HepG2 (cell line): ENCODE results near the gene CTNND2. TPM values are rescaled to one million over a fixed set of nuclear protein-coding genes. Genes with fewer than 3 reads are reported as not detected.

Experiments used
- ATAC-seq: fragments of 200-7000 bp; cut with Tn5 transposase; 3 replicates; pipeline ENCODE4 v1.9.1; 2020; ENCODE audit warnings: mild to moderate bottlenecking, moderate library complexity
- BruUV-seq: library from RNA; stranded (reverse); fragments of 400-500 nt; replicated peaks from 2 replicates; lab custom pipeline; 2021; lab: Mats Ljungman, UMichigan
- CTCF ChIA-PET: fragments of 300-600 bp; formaldehyde crosslinking; extraction: SDS; loops from one replicate; lab custom pipeline; 2021; ENCODE audit warnings: low total read pairs, inconsistent platforms, low intra/inter-chr PET ratio; lab: Yijun Ruan, JAX
- POLR2A ChIA-PET: fragments of 350-600 bp; sonication (Branson Sonifier 250); formaldehyde crosslinking; loops from one replicate; lab custom pipeline; 2020; ENCODE audit warnings: antibody characterized with exemption, inconsistent platforms; lab: Yijun Ruan, JAX
- DNase-seq: peaks from one replicate; pipeline ENCODE4 v3.0.0-alpha.2; 2015; ENCODE audit warnings: low spot score
- FAIRE-seq: peaks from 3 replicates; lab custom pipeline; 2011; peaks lifted over from hg19 to GRCh38; lab: Jason Lieb, UNC
- H2AFZ ChIP-seq: one replicate; pipeline ENCODE4 v1.6.1; 2011; ENCODE audit warnings: low read length, inconsistent platforms
- H3K27ac ChIP-seq: fragments of 300-600 bp; 3 replicates; pipeline ENCODE4 v1.8.0; 2011; ENCODE audit warnings: mixed run types, mild to moderate bottlenecking, mixed read lengths, low read length, inconsistent platforms; ENCODE audit not compliant: insufficient read depth; ENCODE audit errors: extremely low read length
- H3K27me3 ChIP-seq, 2 experiments: fragments of 200-600 bp in 1 of 2; 2 replicates in 1 of 2; 3 replicates in 1 of 2; pipeline versions ENCODE4 v1.6.0 to v1.8.0; 2011; ENCODE audit warnings: low read length in 2 of 2, mild to moderate bottlenecking in 2 of 2, moderate library complexity in 2 of 2, inconsistent platforms in 1 of 2; ENCODE audit not compliant: insufficient read depth in 2 of 2, control insufficient read depth in 1 of 2
- H3K36me3 ChIP-seq, 2 experiments: fragments of 200-600 bp in 1 of 2; replicated peaks in 1 of 2; 2 replicates in 1 of 2; 3 replicates in 1 of 2; pipeline versions ENCODE4 v1.5.1 to v1.8.0; 2011; ENCODE audit warnings: low read length in 2 of 2, inconsistent platforms in 1 of 2; ENCODE audit not compliant: insufficient read depth in 2 of 2, control insufficient read depth in 1 of 2
- H3K4me1 ChIP-seq: 2 replicates; pipeline ENCODE4 v1.5.1; 2012; ENCODE audit warnings: low read length, inconsistent platforms; ENCODE audit not compliant: insufficient read depth
- H3K4me2 ChIP-seq: 2 replicates; pipeline ENCODE4 v1.6.0; 2011; ENCODE audit warnings: low read depth, low read length, inconsistent platforms
- H3K4me3 ChIP-seq, 3 experiments: fragments of 200-600 bp in 1 of 3; sonication (generic), shearing (Covaris generic) in 1 of 3; replicated peaks in 1 of 3; 2 replicates each; pipeline ENCODE4 v1.5.1; 2011 to 2016; ENCODE audit warnings: low read length in 3 of 3, inconsistent platforms in 2 of 3, low read depth in 2 of 3, mild to moderate bottlenecking in 2 of 3, control low read depth in 1 of 3, mixed read lengths in 1 of 3; ENCODE audit not compliant: insufficient read depth in 1 of 3
- H3K79me2 ChIP-seq: one replicate; pipeline ENCODE4 v1.6.1; 2011; ENCODE audit warnings: low read length, inconsistent platforms; ENCODE audit not compliant: insufficient read depth
- H3K9ac ChIP-seq: 2 replicates; pipeline ENCODE4 v1.6.0; 2011; ENCODE audit warnings: mild to moderate bottlenecking, low read depth, low read length, inconsistent platforms; ENCODE audit not compliant: insufficient read depth
- H3K9me3 ChIP-seq: 2 replicates; pipeline ENCODE4 v1.5.1; 2012; ENCODE audit warnings: mild to moderate bottlenecking, low read length
- H4K20me1 ChIP-seq: 2 replicates; pipeline ENCODE4 v1.6.0; 2011; ENCODE audit warnings: inconsistent platforms, mild to moderate bottlenecking, low read length, moderate library complexity; ENCODE audit not compliant: insufficient read depth
- ATF2 ChIP-seq: sonication (generic); formaldehyde crosslinking; IDR thresholded peaks from 2 replicates; pipeline ENCODE4 v1.4.0; 2020; ENCODE audit warnings: missing genetic modification reagents
- ATF5 ChIP-seq: sonication (generic); formaldehyde crosslinking; IDR thresholded peaks from 2 replicates; pipeline ENCODE4 v1.4.0; 2020; ENCODE audit warnings: mild to moderate bottlenecking, low read depth, missing genetic modification reagents
- IRX3 ChIP-seq: sonication (generic); formaldehyde crosslinking; IDR thresholded peaks from 2 replicates; pipeline ENCODE4 v1.8.1; 2023; ENCODE audit warnings: mild to moderate bottlenecking, low read depth, missing genetic modification reagents, borderline replicate concordance
- KLF16 ChIP-seq, 2 experiments: sonication (generic) in 1 of 2; formaldehyde crosslinking in 1 of 2; IDR thresholded peaks; 2 replicates each; pipeline versions ENCODE4 v1.6.1 to v1.8.0; 2016 to 2023; ENCODE audit warnings: missing genetic modification reagents in 2 of 2, missing compliant biosample characterization in 1 of 2
- MIER3 ChIP-seq: IDR thresholded peaks from 2 replicates; pipeline ENCODE4 v1.6.1; 2016; ENCODE audit warnings: missing compliant biosample characterization, borderline replicate concordance
- MTF1 ChIP-seq: sonication (generic); formaldehyde crosslinking; IDR thresholded peaks from 2 replicates; pipeline ENCODE4 v1.5.0; 2020; ENCODE audit warnings: missing genetic modification reagents
- MYNN ChIP-seq: sonication (generic); formaldehyde crosslinking; IDR thresholded peaks from 2 replicates; pipeline ENCODE4 v1.4.0; 2020; ENCODE audit warnings: mild to moderate bottlenecking, low read depth, missing genetic modification reagents
- NAIF1 ChIP-seq: sonication (generic); formaldehyde crosslinking; IDR thresholded peaks from 2 replicates; pipeline ENCODE4 v1.5.0; 2020; ENCODE audit warnings: mild to moderate bottlenecking, missing genetic modification reagents, borderline replicate concordance
- RELA ChIP-seq: sonication (generic); formaldehyde crosslinking; IDR thresholded peaks from 2 replicates; pipeline ENCODE4 v1.4.0; 2020; ENCODE audit warnings: missing genetic modification reagents
- SNAPC5 ChIP-seq: sonication (generic); formaldehyde crosslinking; IDR thresholded peaks from 2 replicates; pipeline ENCODE4 v1.8.1; 2023; ENCODE audit warnings: mild to moderate bottlenecking, missing genetic modification reagents, borderline replicate concordance
- SRSF4 ChIP-seq: fragments of 200-400 bp; formaldehyde crosslinking; IDR thresholded peaks from one replicate; pipeline ENCODE4 v1.6.1; 2018; ENCODE audit warnings: mild to moderate bottlenecking, low read depth, low read length, moderate library complexity; ENCODE audit not compliant: poor library complexity, severe bottlenecking
- TAF15 ChIP-seq: fragments of 200-400 bp; formaldehyde crosslinking; IDR thresholded peaks from one replicate; pipeline ENCODE4 v1.6.1; 2018; ENCODE audit warnings: mild to moderate bottlenecking, low read depth, low read length; ENCODE audit not compliant: poor library complexity, severe bottlenecking
- TEAD3 ChIP-seq: optimal IDR thresholded peaks from 2 replicates; pipeline ENCODE3; 2016; ENCODE audit warnings: borderline replicate concordance
- THAP8 ChIP-seq: sonication (generic); formaldehyde crosslinking; IDR thresholded peaks from 2 replicates; pipeline ENCODE4 v1.5.1; 2020; ENCODE audit warnings: missing genetic modification reagents, mild to moderate bottlenecking, borderline replicate concordance
- ZFP82 ChIP-seq: sonication (generic); formaldehyde crosslinking; IDR thresholded peaks from 2 replicates; pipeline ENCODE4 v1.5.1; 2020; ENCODE audit warnings: mild to moderate bottlenecking, missing genetic modification reagents, borderline replicate concordance
- ZNF451 ChIP-seq: sonication (generic); formaldehyde crosslinking; IDR thresholded peaks from 2 replicates; pipeline ENCODE4 v1.5.0; 2020; ENCODE audit warnings: mild to moderate bottlenecking, missing genetic modification reagents
- ZNF543 ChIP-seq: sonication (generic); formaldehyde crosslinking; IDR thresholded peaks from 2 replicates; pipeline ENCODE4 v1.4.0; 2020; ENCODE audit warnings: mild to moderate bottlenecking, missing genetic modification reagents
- ZNF562 ChIP-seq: sonication (generic); formaldehyde crosslinking; IDR thresholded peaks from 2 replicates; pipeline ENCODE4 v1.8.0; 2022; ENCODE audit warnings: missing genetic modification reagents, borderline replicate concordance
- WGBS: methylation state at CpG from one replicate; pipeline ENCODE4 v1.1.6; 2017; ENCODE audit warnings: low lambda C conversion rate; 5-methylcytosine and 5-hydroxymethylcytosine counted together
- in situ Hi-C: cut with HindIII; loops from 2 replicates; pipeline ENCODE4 v1.10.0; 2017; ENCODE audit warnings: low pct_unique_long_range_greater_than_20kb; ENCODE audit not compliant: extremely low pct_ligation_motif_present
- intact Hi-C: fragments of 100-400 bp; cut with micrococcal nuclease; formaldehyde crosslinking; loops from one replicate; pipeline ENCODE4 v1.10.0; 2022; ENCODE audit not compliant: unreplicated experiment
- polyA plus RNA-seq, 8 experiments: library from polyadenylated mRNA; depleted of rRNA in 3 of 8; stranded (reverse) in 7 of 8; unstranded in 1 of 8; fragments of >200 nt; fragmentation: Illumina TruSeq in 4 of 8; extraction: Trizol in 4 of 8; gene quantifications; 2 replicates each; pipeline versions ENCODE4 v1.2.1 to v1.2.3, GENCODE V29; 2011 to 2016; ENCODE audit warnings: low read depth in 4 of 8, missing spikeins in 1 of 8, mixed read lengths in 1 of 8; ENCODE audit not compliant: insufficient read depth in 1 of 8
- total RNA-seq, 5 experiments: library from RNA; depleted of rRNA; stranded (reverse); fragments of >200 nt; fragmentation: Illumina TruSeq; extraction: Trizol; gene quantifications; 2 replicates each; pipeline ENCODE4 v1.2.3, GENCODE V29; 2016; ENCODE audit warnings: low read depth in 1 of 5

CTNND2 gene
- total and polyA plus RNA-seq, 2 of the 13 experiments (the other 11 are each of a cell fraction or from before 2014, with no cell fraction given), result not detected

GRCh38 chr5:11043881-11044280, 860.4 kb downstream of the CTNND2 start:
- no peak overlapping the region for H3K4me3 ChIP-seq
- H4K20me1 ChIP-seq, result no peaks in the 10 kb centered on the region
- no peaks in the 10 kb centered on the region for H3K36me3 ChIP-seq
- in situ Hi-C loops (no loop called here), intact Hi-C loops (loop anchor here (10.0 kb wide), 1 partner anchor 179 kb away; no protein-coding TSS in a partner anchor)
- no peak overlapping the region for H3K27ac ChIP-seq
- H3K27me3 ChIP-seq, result no peaks in the 10 kb centered on the region
- FAIRE-seq, result no peak
- BruUV-seq, result no TSS peak
- 15% methylated on average over 4 of the region's 5 CpGs for WGBS
- no peaks in the 10 kb centered on the region for H3K79me2 ChIP-seq
- H2AFZ ChIP-seq, result no peak overlapping the region
- CTCF ChIA-PET, result no interaction called here
- peaks cover 6% of the 10 kb centered on the region; the same call in 1 of the 2 replicates for H3K4me1 ChIP-seq
- no peak for DNase-seq
- no peak for ATAC-seq
- H3K9me3 ChIP-seq, result no peaks in the 10 kb centered on the region
- H3K4me2 ChIP-seq, result no peak overlapping the region
- H3K9ac ChIP-seq, result no peak overlapping the region
- POLR2A ChIA-PET, result no interaction called here
- no peak for TF ChIP-seq SNAPC5 (CRISPR knock-in tag)
- no peak for TF ChIP-seq IRX3
- TF ChIP-seq NAIF1, result no peak
- TF ChIP-seq MIER3 (CRISPR knock-in tag), result no peak
- TF ChIP-seq MTF1 (CRISPR knock-in tag), result no peak
- no peak for TF ChIP-seq TEAD3 (CRISPR knock-in tag)
- TF ChIP-seq ZNF562, result no peak

GRCh38 chr5:11040345-11040744, 863.9 kb downstream of the CTNND2 start:
- FAIRE-seq, result no peak
- intact Hi-C loops, result loop anchor here (10.0 kb wide), 1 partner anchor 176 kb away; no protein-coding TSS in a partner anchor
- TF ChIP-seq THAP8 (CRISPR knock-in tag) (no peak), SRSF4 (no peak), TAF15 (no peak), MYNN (CRISPR knock-in tag) (no peak), ZFP82 (CRISPR knock-in tag) (no peak), ZNF543 (CRISPR knock-in tag) (no peak), ZNF451 (CRISPR knock-in tag) (no peak), KLF16 (CRISPR knock-in tag; IDR thresholded peaks at IDR 0.05) (no peak), RELA (CRISPR knock-in tag) (no peak), ATF5 (CRISPR knock-in tag) (no peak), ATF2 (CRISPR knock-in tag) (no peak)

More at GRCh38 chr5:11040345-11040744, 863.9 kb downstream of the CTNND2 start:
- Histone ChIP-seq H3K36me3 (no peaks in the 10 kb centered on the region), H3K4me1 (no peaks in the 10 kb centered on the region), H3K9ac (no peak overlapping the region), H3K27ac (no peak overlapping the region), H3K9me3 (no peaks in the 10 kb centered on the region), H3K4me2 (no peak overlapping the region), H3K79me2 (no peaks in the 10 kb centered on the region), H2AFZ (no peak overlapping the region), H3K27me3 (no peaks in the 10 kb centered on the region), H3K4me3 (no peak overlapping the region), H4K20me1 (no peaks in the 10 kb centered on the region)
- DNase-seq (no peak), ATAC-seq (no peak)
- BruUV-seq, result no TSS peak
- ChIA-PET CTCF (no interaction called here), POLR2A (no interaction called here)
- WGBS, result 53% methylated on average over 1 of the region's 1 CpG
- in situ Hi-C loops, result no loop called here
